GM19035 (cell line): ENCODE measurements around the gene RELA.
A peak's percentile ranks its signal among the peaks of the same experiment; 100 is the strongest.
"Not testable (repeated sequence)": the region's sequence is repeated elsewhere in the genome, so short reads cannot be mapped to it uniquely, and the experiment has no call there.

Experiments
- ATAC-seq: cut with Tn5 transposase; IDR thresholded peaks from one replicate; pipeline ENCODE4 v1.9.1; 2021; ENCODE audit not compliant: unreplicated experiment

Gene RELA

GRCh38 chr11:65649656-65650546 is 12.8 kb downstream of the RELA start:
- no peak for ATAC-seq

- no peak for ATAC-seq
Measured at GRCh38 chr11:65648997-65649493, 13.7 kb downstream of the RELA start.

GRCh38 chr11:65646958-65647701 is 15.6 kb downstream of the RELA start:
- no peak for ATAC-seq

- ATAC-seq = no peak
Measured at GRCh38 chr11:65646288-65646957, 16.3 kb downstream of the RELA start.

- ATAC-seq = no peak
Measured at GRCh38 chr11:65645710-65646109, 17.0 kb downstream of the RELA start.

- no peak for ATAC-seq
Measured at GRCh38 chr11:65644837-65645236, 17.9 kb downstream of the RELA start.

GRCh38 chr11:65643971-65644370 is 18.7 kb downstream of the RELA start:
- ATAC-seq = no peak

GRCh38 chr11:65642014-65642671 is 20.6 kb downstream of the RELA start:
- no peak for ATAC-seq

GRCh38 chr11:65641297-65642013 is 21.3 kb downstream of the RELA start:
- no peak for ATAC-seq

GRCh38 chr11:65640483-65641296 is 22.0 kb downstream of the RELA start:
- ATAC-seq = no peak

GRCh38 chr11:65639623-65640482 is 22.9 kb downstream of the RELA start:
- peak; percentile 34 for ATAC-seq

- not testable (repeated sequence) for ATAC-seq
Measured at GRCh38 chr11:65639228-65639597, 23.5 kb downstream of the RELA start.

- ATAC-seq = peak; percentile 49
Measured at GRCh38 chr11:65637794-65638419, 24.8 kb downstream of the RELA start, which contains the start of gene SIPA1. SIPA1 (plus strand) TSS chr11:65638101; CDS start chr11:65640922, 2,821 bp downstream.

- no peak for ATAC-seq
Measured at GRCh38 chr11:65637032-65637557, 25.6 kb downstream of the RELA start.

- no peak for ATAC-seq
Measured at GRCh38 chr11:65636108-65637031, 26.3 kb downstream of the RELA start.

GRCh38 chr11:65634905-65635731 is 27.6 kb downstream of the RELA start:
- no peak for ATAC-seq
